ENCODE measurements around the gene PSEN1.

DNA sequence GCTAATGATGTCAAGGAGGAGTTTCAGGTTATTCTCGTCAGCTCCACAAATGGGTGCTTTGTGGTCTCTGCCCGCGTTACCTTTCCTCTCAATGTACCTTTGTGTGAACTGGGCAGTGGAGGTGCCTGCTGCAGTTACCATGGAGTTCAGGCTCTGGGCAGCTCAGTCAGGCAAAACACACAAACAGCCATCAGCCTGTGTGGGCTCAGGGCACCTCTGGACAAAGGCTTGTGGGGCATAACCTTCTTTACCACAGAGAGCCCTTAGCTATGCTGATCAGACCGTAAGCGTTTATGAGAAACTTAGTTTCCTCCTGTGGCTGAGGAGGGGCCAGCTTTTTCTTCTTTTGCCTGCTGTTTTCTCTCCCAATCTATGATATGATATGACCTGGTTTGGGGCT lies 84.3 kb downstream of the PSEN1 start:
- TF ChIP-seq CBX5 (IDR thresholded peaks at IDR 0.05; ENCODE audit: low read depth): no peak
- TF ChIP-seq SIN3A (IDR thresholded peaks at IDR 0.05; ENCODE audit: low read depth, low read length): no peak
- TF ChIP-seq ZNF592 (IDR thresholded peaks at IDR 0.05): no peak
- no peak for TF ChIP-seq POLR2AphosphoS2 (IDR thresholded peaks at IDR 0.05; ENCODE audit: low read depth, low read length)

Data from GM12878 (cell line).